BE2C (cell line): ENCODE data around the gene STKLD1.

Source experiments
- DNase-seq: peaks from one replicate; pipeline ENCODE4 v3.0.0-alpha.2; 2020
- H3K27me3 ChIP-seq: fragments of 250-450 bp; sonication (Bioruptor Pico); 2 replicates; pipeline ENCODE4 v1.5.1; 2020; ENCODE audit warnings: mild to moderate bottlenecking
- H3K36me3 ChIP-seq: fragments of 250-450 bp; sonication (Bioruptor Pico); 2 replicates; pipeline ENCODE4 v1.5.1; 2020; ENCODE audit warnings: mild to moderate bottlenecking
- H3K4me1 ChIP-seq: fragments of 250-450 bp; sonication (Bioruptor Pico); 2 replicates; pipeline ENCODE4 v1.5.1; 2020
- H3K4me3 ChIP-seq: 2 replicates; pipeline ENCODE4 v1.5.1; 2011; ENCODE audit warnings: low read depth, low read length
- H3K9me3 ChIP-seq: fragments of 250-450 bp; sonication (Bioruptor Pico); 2 replicates; pipeline ENCODE4 v1.5.1; 2020
- CTCF ChIP-seq: IDR thresholded peaks from 2 replicates; pipeline ENCODE4 v1.5.1; 2012; ENCODE audit warnings: mild to moderate bottlenecking, low read depth, low read length

The STKLD1 gene

DNA sequence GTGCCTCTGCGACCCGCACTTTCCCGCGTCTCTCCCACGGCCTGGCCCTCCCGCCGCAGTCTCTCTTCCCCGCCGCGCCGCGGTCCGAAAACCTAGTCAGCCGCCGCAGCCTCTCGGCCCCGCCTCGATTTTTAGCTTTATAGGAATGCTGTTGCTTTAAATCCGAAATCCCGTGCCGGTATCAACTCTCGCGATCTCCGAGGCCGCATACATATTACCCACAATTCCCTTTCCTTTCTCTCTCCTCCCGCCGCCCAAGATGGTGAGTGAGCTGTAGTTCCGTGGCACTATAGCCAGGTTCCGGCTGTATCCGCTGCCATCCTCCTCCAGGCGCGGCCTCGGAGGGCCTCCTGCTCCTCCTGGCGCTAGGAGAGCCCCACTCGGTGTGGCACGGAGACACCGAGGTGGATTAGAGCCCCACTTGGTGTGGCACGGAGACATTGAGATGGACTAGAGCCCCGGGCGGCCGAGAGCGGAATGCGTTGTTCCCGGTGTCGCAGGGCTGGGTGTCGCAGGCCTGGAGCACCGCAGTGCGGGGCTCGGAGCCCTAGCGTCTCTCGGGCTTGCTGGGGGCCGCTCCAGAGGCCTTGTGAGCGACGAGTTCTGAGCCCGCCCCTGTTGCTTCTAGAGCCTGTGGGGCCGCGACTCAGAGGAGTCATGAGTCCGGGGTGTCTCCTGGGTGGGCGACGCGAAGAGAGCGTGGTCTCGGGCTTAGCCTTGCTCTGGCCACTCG lies 28.0 kb upstream of the STKLD1 start, which contains the start of the genes MED22 and RPL7A:
TSS of gene MED22 (minus strand) at position 147 of the 733 bp plus-strand sequence. CDS start 1,469 bp downstream, outside the sequence.
TSS of gene RPL7A (plus strand) at position 234 of the 733 bp plus-strand sequence. CDS start at position 260, 26 bp downstream.
- DNase-seq: peak; percentile 95
- no peaks in the 10 kb centered on the region; the same call in 1 of the 2 replicates for H3K4me1 ChIP-seq
- H3K27me3 ChIP-seq: no peaks in the 10 kb centered on the region
- peaks cover 78% of the 10 kb centered on the region for H3K36me3 ChIP-seq
- H3K9me3 ChIP-seq: no peaks in the 10 kb centered on the region
- 0 out of 2 replicates have a peak, but pooled peaks have one; percentile 2 for TF ChIP-seq CTCF
- peak within 1 kb of the TSS; percentile 99 for H3K4me3 ChIP-seq

- Histone ChIP-seq H3K36me3 (peaks cover 70% of the 10 kb centered on the region), H3K9me3 (no peaks in the 10 kb centered on the region), H3K4me1 (no peaks in the 10 kb centered on the region; the same call in 1 of the 2 replicates), H3K4me3 (peak overlapping the region; percentile 99), H3K27me3 (no peaks in the 10 kb centered on the region)
- DNase-seq: no peak
- TF ChIP-seq CTCF: no peak
Measured at GRCh38 chr9:133348718-133349573, 27.2 kb upstream of the STKLD1 start.

GRCh38 chr9:133349965-133350616 lies 26.1 kb upstream of the STKLD1 start:
- no peaks in the 10 kb centered on the region for H3K27me3 ChIP-seq
- peaks cover 58% of the 10 kb centered on the region for H3K36me3 ChIP-seq
- H3K4me1 ChIP-seq: no peaks in the 10 kb centered on the region; the same call in 1 of the 2 replicates
- H3K4me3 ChIP-seq: peak overlapping the region; percentile 99
- no peak for TF ChIP-seq CTCF
- DNase-seq: no peak
- H3K9me3 ChIP-seq: no peaks in the 10 kb centered on the region

DNA sequence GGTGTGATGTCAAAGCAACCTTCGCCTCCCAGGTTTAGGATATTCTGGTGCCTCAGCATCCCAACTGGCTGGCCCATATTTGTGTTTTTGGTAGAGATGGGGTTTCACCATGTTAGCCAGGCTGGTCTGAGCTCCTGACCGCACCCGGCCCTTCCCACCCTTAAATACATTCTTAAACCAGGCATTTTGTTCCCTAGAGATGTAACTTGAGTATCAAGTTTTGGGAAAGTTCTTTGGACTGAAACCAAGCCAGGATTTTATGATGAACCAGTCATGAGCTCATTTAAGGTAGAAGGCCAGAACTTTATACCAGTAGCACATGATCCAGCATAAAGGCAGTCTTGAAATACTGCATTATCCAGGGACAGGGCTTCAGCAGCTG lies 24.6 kb upstream of the STKLD1 start:
- peaks cover 47% of the 10 kb centered on the region for H3K36me3 ChIP-seq
- H3K9me3 ChIP-seq: no peaks in the 10 kb centered on the region
- H3K27me3 ChIP-seq: no peaks in the 10 kb centered on the region
- DNase-seq: no peak
- H3K4me3 ChIP-seq: no peak overlapping the region
- no peaks in the 10 kb centered on the region; the same call in 1 of the 2 replicates for H3K4me1 ChIP-seq
- TF ChIP-seq CTCF: no peak

GRCh38 chr9:133351908-133352634 lies 24.1 kb upstream of the STKLD1 start:
- peak; percentile 80 for TF ChIP-seq CTCF
- peak; percentile 87 for DNase-seq

More at GRCh38 chr9:133351908-133352634, 24.1 kb upstream of the STKLD1 start:
- Histone ChIP-seq H3K36me3 (peaks cover 47% of the 10 kb centered on the region), H3K9me3 (no peaks in the 10 kb centered on the region), H3K27me3 (no peaks in the 10 kb centered on the region), H3K4me3 (no peak overlapping the region), H3K4me1 (no peaks in the 10 kb centered on the region; the same call in 1 of the 2 replicates)
